DMS 273 treated with DMSO at 0.1 percent for 48 hours (cell line): ENCODE measurements around the gene BCL2L11.

Experiments used
- DNase-seq: peaks from one replicate; lab custom pipeline; 2025; lab: John Stamatoyannopoulos, UW

The BCL2L11 gene

GRCh38 chr2:111168528-111169239 is 48.0 kb downstream of the BCL2L11 start:
- DNase-seq, result no peak

DNA sequence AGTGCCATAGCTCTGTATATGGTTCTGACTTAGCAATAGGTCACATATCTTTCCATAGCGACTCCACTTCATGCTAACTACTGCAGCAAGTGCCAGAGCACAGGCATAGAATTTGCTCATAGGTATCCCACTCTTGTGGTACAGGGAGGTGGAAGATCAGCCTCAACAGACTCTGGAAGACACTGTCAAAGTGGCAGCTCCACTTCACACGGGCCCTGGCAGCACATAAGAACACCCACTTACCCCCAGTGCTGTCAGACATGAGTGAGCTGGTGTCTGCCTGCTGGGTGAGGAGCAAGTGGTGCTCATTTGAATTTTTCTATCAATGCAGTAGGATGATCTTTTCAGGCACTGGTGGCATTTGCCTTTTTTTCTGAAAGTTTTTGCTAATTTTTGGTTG is 48.6 kb downstream of the BCL2L11 start:
- DNase-seq, result no peak

DNA sequence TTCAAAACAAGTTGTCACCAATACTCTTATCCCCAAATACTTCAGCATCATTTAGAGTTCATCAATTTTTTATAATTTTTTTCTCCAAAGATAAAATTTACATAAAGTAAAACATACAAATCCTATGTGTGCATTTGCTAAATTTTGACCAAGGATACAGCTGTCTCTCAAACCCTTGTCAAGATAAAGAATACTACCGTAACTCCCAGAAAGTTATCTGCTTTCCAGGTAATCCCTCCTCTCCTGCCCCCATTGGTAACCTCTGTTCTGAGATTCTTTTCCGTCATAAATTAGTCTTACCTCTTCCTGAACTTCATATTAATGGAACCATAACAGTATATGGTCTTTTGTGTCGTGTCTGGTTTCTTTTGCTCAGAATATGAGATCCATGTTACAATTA is 49.2 kb downstream of the BCL2L11 start:
- DNase-seq, result no peak

- no peak for DNase-seq
Observed at GRCh38 chr2:111171337-111171930, 50.7 kb downstream of the BCL2L11 start.

DNA sequence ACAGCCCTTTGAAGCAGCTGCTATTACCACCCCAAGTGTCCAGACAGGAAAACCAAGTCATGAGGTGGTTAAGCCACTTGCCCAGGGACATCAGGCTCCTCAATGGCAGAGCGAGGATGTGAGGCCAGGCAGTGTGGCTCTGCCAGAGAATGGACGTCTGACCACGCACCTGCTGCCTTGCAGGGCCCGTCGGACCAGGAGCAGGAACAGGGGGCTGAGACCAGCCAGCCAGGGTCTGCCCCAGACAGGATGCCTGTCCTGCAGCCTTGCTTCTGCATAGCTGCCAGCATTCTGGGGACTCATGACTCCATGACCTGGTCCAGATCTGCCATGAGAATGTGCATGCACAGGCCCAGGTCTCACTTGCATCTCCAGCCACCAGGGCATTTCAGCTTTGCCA is 52.0 kb downstream of the BCL2L11 start:
- DNase-seq, result no peak

DNA sequence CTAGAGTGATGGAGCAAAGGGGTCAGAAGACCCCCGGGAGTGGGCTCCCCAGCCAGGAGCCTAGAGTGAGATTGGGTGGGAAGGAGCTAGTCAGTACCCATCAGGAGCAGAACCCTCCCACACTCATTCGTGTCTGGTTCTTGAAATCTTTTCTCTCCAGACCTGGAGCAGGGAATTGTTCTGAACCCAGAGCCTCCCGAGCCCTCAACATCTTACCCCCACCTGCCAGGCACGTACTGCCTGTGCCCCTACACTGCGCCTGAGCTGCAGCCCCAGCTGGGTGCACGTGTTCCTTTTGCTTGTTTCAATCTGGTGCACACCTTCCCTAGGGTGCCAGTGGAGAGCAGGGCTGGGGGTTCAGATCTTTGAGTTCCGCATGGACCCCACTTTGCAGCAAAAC is 52.6 kb downstream of the BCL2L11 start:
- no peak for DNase-seq

DNA sequence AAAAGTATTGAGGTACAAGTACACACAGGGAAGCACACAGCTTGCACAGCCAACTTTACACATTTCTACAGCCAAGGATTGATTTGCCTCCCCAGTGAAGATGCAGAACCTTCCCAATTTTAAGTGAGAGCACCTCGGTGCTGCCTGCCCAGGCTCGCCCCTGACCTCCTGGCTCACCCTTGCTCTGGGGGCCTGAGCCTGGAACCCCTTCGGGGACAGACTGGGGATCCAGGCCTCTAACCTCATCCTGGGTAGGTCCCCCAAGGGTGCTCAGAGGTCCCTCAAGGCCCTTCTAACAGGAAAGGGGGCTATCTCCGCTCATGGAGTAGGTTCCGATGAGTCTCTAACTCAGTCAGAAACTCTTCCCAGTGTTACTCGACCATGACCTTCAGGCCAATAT is 53.1 kb downstream of the BCL2L11 start:
- DNase-seq, result no peak

GRCh38 chr2:111175615-111176014 is 54.9 kb downstream of the BCL2L11 start:
- DNase-seq, result no peak

DNA sequence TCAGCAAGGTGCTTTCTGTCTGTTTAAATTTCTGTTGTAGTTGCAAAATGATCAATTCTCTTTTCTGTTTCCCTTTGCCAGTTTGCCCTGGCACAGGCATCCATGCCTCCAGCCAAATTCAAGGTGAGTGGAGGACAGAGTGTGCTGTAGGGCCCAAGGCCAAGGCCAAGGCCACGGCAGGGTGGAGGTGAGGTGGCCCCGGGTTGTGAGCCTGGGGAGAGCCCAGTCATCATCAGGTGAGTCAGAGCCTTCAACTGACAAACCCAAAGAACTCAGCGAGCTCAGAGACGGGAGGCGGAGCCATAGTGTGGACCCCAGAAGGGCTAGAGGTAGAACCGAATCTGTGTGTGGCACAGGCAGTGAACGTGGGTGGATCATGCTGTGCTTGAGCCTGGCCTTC is 55.7 kb downstream of the BCL2L11 start:
- DNase-seq, result no peak

GRCh38 chr2:111176867-111177266 is 56.2 kb downstream of the BCL2L11 start:
- DNase-seq, result no peak

- DNase-seq, result no peak
Observed at GRCh38 chr2:111178296-111178695, 57.6 kb downstream of the BCL2L11 start.

GRCh38 chr2:111178730-111179405 is 58.2 kb downstream of the BCL2L11 start:
- no peak for DNase-seq

GRCh38 chr2:111182121-111182520 is 61.4 kb downstream of the BCL2L11 start:
- no peak for DNase-seq

DNA sequence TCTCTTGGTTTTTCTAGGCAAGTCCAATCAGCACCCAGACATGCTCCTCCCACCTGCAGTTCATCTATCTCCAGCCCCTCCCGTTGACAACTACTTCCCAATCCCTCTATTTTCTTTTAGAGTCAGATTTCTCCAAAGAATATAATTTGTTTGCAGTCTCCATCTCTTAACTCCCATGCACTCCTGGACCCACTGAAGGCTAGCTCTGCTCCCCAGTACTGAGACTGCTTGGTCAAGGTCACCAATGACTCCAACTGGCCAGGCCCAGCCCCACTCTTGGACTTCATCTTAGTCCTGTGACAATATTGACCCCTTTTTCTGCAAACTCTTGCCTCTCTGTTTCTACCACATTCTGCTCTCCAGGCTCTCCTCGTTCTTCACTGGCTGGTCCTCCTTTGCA is 62.0 kb downstream of the BCL2L11 start:
- no peak for DNase-seq

GRCh38 chr2:111184725-111185310 is 64.1 kb downstream of the BCL2L11 start:
- no peak for DNase-seq

DNA sequence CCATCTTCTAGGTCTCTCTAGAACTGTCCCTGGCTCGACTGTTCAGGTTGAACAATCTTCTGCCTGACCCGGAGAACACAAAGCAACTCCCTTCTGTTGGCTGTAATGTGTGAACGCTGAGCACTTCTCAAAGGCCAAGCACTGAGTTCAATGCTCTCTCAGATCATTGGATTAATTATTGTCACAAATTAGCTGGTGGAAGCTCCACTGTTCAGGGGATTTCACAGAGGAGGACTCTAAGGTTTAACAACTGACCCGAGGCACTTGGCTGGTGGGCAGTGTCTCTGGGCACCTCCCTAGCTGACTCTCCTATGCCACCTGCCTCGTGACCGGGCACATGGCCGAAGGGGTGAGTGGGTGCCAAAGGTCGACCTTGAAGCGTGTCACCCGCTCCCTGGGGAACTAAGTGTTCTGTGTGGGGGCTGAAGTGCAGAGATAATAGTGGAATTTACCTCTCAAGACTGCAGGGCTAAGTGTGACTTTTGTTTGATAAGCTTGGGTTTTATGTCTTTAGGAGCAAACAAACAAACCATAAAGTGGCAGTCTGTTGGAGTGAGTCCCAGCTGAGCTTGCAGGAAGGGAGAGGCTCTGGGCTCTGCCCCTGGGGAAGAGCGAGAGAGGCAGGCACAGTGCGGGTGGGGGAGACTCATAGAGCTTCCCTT is 64.8 kb downstream of the BCL2L11 start:
- DNase-seq, result no peak

DNA sequence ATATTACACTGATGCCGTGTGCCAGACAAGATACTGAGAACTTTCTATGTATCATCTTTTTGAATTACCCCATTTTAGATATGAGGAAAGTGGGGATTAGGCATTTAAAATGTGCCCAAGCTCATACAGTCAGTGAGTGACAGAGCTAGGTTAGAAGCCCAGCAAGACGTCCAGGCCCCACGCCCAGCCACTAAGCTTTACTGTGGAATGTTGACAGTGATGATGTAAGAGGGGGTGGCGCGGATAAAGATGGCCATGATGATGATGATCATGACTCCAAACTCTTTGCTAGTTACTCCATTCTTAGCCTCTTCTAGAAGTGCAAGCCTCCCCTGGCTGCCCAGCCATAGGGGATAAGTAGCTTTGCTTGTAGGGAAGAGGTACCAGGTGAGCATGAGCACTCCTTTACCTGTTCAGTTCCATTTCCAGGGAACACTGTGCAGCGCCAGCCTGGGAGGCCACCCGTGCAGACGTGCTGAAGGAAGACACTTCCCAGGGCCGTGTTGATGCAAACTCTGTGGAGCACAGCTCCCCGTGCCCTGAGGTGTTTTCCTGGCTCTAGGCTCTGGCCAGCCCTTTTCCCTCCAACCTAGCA is 65.5 kb downstream of the BCL2L11 start:
- no peak for DNase-seq

GRCh38 chr2:111186933-111187332 is 66.2 kb downstream of the BCL2L11 start:
- no peak for DNase-seq

DNA sequence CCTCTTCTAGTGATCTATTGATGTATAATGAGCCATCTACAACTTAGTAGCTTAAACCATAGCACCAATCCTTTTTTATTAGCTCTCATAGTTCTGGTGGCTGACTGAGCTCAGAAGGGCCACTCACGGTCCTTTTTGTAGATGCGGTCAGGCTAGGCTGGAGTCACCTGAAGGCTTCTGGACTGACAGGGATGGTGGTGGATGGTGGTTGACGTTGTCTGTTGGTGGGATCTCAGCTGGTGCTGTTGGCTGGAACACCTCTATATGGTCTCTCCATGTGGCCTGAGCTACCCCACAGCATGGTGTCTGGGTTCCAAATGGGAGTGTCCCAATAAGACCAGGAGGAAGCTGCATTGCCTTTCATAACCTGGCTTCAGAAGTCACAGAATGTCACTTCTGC is 68.0 kb downstream of the BCL2L11 start:
- no peak for DNase-seq

GRCh38 chr2:111189106-111189505 is 68.4 kb downstream of the BCL2L11 start:
- no peak for DNase-seq

- no peak for DNase-seq
Observed at GRCh38 chr2:111190816-111191540, 70.3 kb downstream of the BCL2L11 start.
